ENCODE measurements around the gene ZNF438.

Gene ZNF438

DNA sequence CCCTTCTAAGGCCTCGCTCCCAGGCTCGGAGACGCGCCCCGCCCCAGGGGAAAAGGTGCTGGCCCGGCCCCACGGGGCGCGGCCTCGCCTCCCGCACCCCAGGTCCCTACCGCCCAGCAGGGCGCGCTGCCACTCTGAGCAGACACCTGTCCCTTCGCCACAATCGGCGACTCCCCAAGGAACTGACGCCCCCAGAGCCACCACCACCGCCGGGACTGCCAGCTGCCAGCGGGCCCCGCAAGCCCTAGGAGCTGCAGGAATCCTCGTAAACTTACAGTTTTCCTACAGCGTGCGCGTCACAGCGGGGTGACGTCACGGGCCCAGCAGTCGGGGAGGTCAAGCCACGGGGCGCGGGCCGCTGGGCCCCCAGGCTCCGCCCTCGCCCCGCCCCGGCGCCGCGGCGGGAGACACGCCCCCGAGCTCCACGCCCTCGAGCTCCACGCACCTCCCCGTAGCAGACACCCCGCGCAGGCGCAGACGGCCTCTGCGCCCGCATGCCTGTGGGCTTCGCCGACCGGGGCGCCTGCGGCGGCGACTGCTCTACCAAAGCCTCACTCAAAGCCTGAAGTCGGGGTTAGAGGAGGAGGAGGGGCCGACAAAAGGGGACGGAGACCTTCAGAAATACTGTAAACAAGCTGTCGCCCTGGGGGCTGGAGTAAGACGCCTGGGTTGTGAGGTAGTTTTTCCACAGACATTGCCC is at the start of gene ZNF438:
Gene ZNF438 (minus strand): TSS at position 308 of the 700 bp plus-strand sequence. CDS start 154,831 bp downstream, outside the sequence.
- ChIA-PET CTCF (interaction anchor here (0.6 to 1.4 kb wide), 3 partner anchors 50 to 247 kb away, joined by 3 to 4 read pairs (median 3); no protein-coding TSS in a partner anchor), POLR2A (interaction anchor here (0.6 to 2.1 kb wide), 27 partner anchors 8 to 739 kb away, joined by 3 to 18 read pairs (median 4); no protein-coding TSS in a partner anchor)
- TF ChIP-seq L3MBTL2 (conservative IDR thresholded peaks at IDR 0.05) (peak; percentile 97), PKNOX1 (IDR thresholded peaks at IDR 0.05) (no peak)
- DNase-seq (ENCODE audit: extremely low spot score): peak; percentile 93

GRCh38 chr10:31076610-31076988 is 44.9 kb upstream of the ZNF438 start:
- no peak for DNase-seq (ENCODE audit: extremely low spot score)
- TF ChIP-seq ELF4 (IDR thresholded peaks at IDR 0.05) (no peak), NFRKB (IDR thresholded peaks at IDR 0.05) (no peak), FOXA1 (IDR thresholded peaks at IDR 0.05) (no peak), FOXM1 (IDR thresholded peaks at IDR 0.05; ENCODE audit: borderline replicate concordance) (no peak), PKNOX1 (IDR thresholded peaks at IDR 0.05) (no peak), SP1 (IDR thresholded peaks at IDR 0.05) (no peak), TARDBP (IDR thresholded peaks at IDR 0.05) (no peak), LEF1 (IDR thresholded peaks at IDR 0.05; ENCODE audit: borderline replicate concordance) (no peak), L3MBTL2 (conservative IDR thresholded peaks at IDR 0.05) (no peak), SUZ12 (IDR thresholded peaks at IDR 0.05) (no peak), ARNT (IDR thresholded peaks at IDR 0.05) (no peak), FOXK2 (IDR thresholded peaks at IDR 0.05) (no peak), ZNF384 (IDR thresholded peaks at IDR 0.05) (no peak), CTBP1 (IDR thresholded peaks at IDR 0.05; ENCODE audit: borderline replicate concordance) (no peak), HDGF (IDR thresholded peaks at IDR 0.05; ENCODE audit: borderline replicate concordance) (no peak), BHLHE40 (IDR thresholded peaks at IDR 0.05; ENCODE audit: borderline replicate concordance) (no peak)
- ChIA-PET CTCF (interaction anchor here (0.6 kb wide), 1 partner anchor 651 kb away, joined by 8 read pairs; no protein-coding TSS in a partner anchor), POLR2A (no interaction called here)

DNA sequence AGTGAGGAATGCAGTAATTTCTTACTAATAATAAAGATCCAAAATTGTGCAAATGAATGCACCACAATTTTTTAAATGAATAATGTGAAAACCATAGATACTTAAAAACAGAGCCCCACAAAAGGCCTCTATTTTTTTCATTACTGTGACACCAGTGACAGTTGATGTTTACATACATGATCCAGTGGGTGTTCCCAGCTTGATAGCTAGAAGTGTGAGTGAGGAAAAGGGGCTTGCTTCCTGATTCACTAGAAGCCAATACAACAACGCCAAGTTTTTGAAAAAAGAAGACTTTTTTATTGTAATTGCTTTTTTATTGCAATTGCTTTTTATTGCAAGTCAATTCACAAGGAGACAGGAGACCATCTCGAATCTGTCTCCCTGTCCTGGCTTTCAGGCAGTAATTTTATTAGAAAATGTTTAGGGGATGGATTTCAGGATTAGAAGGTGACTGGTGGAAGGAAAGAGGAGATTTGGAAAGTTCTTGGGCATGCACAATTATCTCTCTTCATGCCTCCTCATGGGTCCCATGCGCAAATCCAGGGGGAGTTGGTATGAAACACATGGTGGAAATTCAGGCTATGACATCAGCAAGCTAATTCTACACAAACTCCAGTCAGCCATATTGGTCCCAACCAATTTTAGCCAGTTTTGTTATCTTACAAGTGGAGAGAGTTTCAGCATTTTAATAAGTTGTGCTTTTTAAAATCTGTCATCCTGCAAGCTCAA is 44.4 kb upstream of the ZNF438 start:
- no peak for DNase-seq (ENCODE audit: extremely low spot score)
- ChIA-PET CTCF (interaction anchor here (0.6 kb wide), 1 partner anchor 650 kb away, joined by 8 read pairs; no protein-coding TSS in a partner anchor), POLR2A (no interaction called here)
- TF ChIP-seq LEF1 (IDR thresholded peaks at IDR 0.05; ENCODE audit: borderline replicate concordance): no peak
- no peak for TF ChIP-seq PKNOX1 (IDR thresholded peaks at IDR 0.05)
- no peak for TF ChIP-seq TARDBP (IDR thresholded peaks at IDR 0.05)
- TF ChIP-seq ELF4 (IDR thresholded peaks at IDR 0.05): no peak
- no peak for TF ChIP-seq L3MBTL2 (conservative IDR thresholded peaks at IDR 0.05)
- no peak for TF ChIP-seq CTBP1 (IDR thresholded peaks at IDR 0.05; ENCODE audit: borderline replicate concordance)
- no peak for TF ChIP-seq ARNT (IDR thresholded peaks at IDR 0.05)

- TF ChIP-seq HDGF (IDR thresholded peaks at IDR 0.05; ENCODE audit: borderline replicate concordance) (no peak), BHLHE40 (IDR thresholded peaks at IDR 0.05; ENCODE audit: borderline replicate concordance) (no peak), CTBP1 (IDR thresholded peaks at IDR 0.05; ENCODE audit: borderline replicate concordance) (no peak), NFRKB (IDR thresholded peaks at IDR 0.05) (no peak), LEF1 (IDR thresholded peaks at IDR 0.05; ENCODE audit: borderline replicate concordance) (no peak), TARDBP (IDR thresholded peaks at IDR 0.05) (no peak), FOXK2 (IDR thresholded peaks at IDR 0.05) (no peak)
- ChIA-PET POLR2A (no interaction called here), CTCF (no interaction called here)
- no peak for DNase-seq (ENCODE audit: extremely low spot score)
These were observed 43.8 kb upstream of the ZNF438 start for GRCh38 chr10:31075434-31075833.

DNA sequence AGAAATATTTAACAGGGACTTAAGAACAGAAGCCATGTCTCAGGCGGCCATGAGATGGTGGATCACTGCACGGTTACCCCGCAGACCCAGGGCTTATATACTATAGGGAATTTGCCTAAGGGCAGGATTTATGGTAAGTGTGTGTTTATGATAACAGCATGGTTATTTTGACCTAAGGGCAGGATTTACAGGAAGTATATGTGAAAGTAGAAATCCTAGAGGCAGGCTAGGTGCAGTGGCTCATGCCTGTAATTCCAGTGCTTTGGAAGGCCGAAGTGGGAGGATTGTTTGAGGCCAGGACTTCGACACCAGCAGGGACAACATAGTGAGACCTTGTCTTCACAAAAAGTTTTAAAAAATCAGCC is 43.0 kb upstream of the ZNF438 start:
- DNase-seq (ENCODE audit: extremely low spot score): no peak
- TF ChIP-seq BHLHE40 (IDR thresholded peaks at IDR 0.05; ENCODE audit: borderline replicate concordance) (no peak), ZNF384 (IDR thresholded peaks at IDR 0.05) (no peak), HDGF (IDR thresholded peaks at IDR 0.05; ENCODE audit: borderline replicate concordance) (no peak), SUZ12 (IDR thresholded peaks at IDR 0.05) (no peak), FOXA1 (IDR thresholded peaks at IDR 0.05) (no peak), SP1 (IDR thresholded peaks at IDR 0.05) (no peak), PKNOX1 (IDR thresholded peaks at IDR 0.05) (no peak)
- ChIA-PET POLR2A (no interaction called here), CTCF (no interaction called here)
